IPS DF 6.9 (cell line): ENCODE results near the gene KRT27.
A peak's percentile ranks its signal among the peaks of the same experiment; 100 is the strongest.

ENCODE experiments used
- DNase-seq: peaks from one replicate; pipeline ENCODE4 v3.0.0-alpha.2; 2013; ENCODE audit warnings: low read depth, low spot score
- H3K27ac ChIP-seq: one replicate; pipeline ENCODE4 v1.5.1; 2013; ENCODE audit warnings: low read length, control low read depth
- H3K27me3 ChIP-seq: 2 replicates; pipeline ENCODE4 v1.6.1; 2013; ENCODE audit warnings: mild to moderate bottlenecking, low read length; ENCODE audit not compliant: control insufficient read depth, insufficient read depth
- H3K36me3 ChIP-seq: 2 replicates; pipeline ENCODE4 v1.6.1; 2013; ENCODE audit warnings: low read length; ENCODE audit not compliant: control insufficient read depth, insufficient read depth
- H3K4me1 ChIP-seq: 2 replicates; pipeline ENCODE4 v1.6.1; 2013; ENCODE audit warnings: low read length; ENCODE audit not compliant: control insufficient read depth, insufficient read depth
- H3K4me3 ChIP-seq: 2 replicates; pipeline ENCODE4 v1.5.1; 2013; ENCODE audit warnings: mild to moderate bottlenecking, low read length
- H3K9me3 ChIP-seq: 2 replicates; pipeline ENCODE4 v1.6.1; 2013; ENCODE audit warnings: low read length, inconsistent platforms; ENCODE audit not compliant: control insufficient read depth, insufficient read depth
- WGBS: extraction: QIAGEN DNeasy Blood & Tissue Kit; methylation state at CpG from one replicate; pipeline ENCODE4 v1.1.7; 2013; ENCODE audit warnings: mixed read lengths, missing lambda C conversion rate; ENCODE audit not compliant: insufficient read length, insufficient coverage; 5-methylcytosine and 5-hydroxymethylcytosine counted together

The KRT27 gene

DNA sequence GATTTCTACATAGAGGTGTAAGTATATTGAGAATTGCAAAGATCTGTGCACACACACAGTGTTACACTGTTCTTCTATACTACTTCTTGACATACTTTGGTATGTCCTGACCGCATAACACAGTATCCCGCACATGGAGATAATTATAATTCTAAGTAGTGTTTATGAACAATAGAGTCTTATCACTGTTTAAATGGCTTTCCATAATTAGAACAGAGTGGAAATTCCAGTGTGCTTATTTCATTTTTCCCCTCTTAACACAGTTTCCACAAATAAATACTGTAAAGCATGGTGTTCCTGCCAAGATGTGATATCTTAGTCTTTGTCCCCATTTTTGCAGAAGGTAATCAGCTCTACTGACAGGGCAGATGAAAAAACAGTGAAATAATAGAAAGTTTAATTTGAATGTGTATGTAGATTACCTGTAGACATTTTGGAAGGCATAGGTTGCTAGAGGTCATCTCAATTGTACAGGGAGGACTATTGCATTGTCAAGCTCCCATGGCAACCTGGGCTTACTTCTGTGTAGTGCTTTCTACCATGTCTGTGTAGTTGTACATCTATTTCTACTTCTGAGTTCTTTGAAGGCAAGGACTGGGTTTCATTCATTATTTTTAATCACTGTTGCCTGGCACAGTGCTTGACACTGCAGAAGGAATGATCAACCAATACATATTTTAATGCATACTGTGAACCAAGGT, 27.5 kb upstream of the KRT27 start:
- no CpG with 5 or more reads among the region's 2 CpGs for whole genome bisulfite sequencing
- Histone ChIP-seq H3K4me3 (no peak overlapping the region), H3K36me3 (no peaks in the 10 kb centered on the region)

DNA sequence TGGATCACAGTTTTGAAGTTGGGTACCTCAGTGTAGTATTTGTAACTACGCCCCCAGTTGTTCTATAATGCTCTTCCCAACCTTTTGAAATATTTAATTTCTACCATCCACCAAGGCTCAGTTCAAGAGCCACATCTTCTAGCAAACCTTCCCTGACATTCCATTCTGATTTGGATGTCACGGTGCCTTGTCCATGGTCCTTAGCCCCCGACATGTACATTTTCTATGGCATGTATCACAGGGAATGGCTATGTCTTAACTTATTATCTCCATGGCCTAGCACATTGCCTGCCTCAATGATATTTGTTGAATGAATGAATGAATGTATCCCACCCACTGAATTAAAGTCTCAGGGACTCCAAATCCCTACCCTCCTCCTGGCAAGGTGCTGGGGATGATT, 23.8 kb upstream of the KRT27 start:
- H3K27me3 ChIP-seq, result no peaks in the 10 kb centered on the region
- no CpG with 5 or more reads among the region's 3 CpGs for WGBS
- no peak for DNase-seq

More for the DNA sequence above, 27.5 kb upstream of the KRT27 start:
- DNase-seq, result no peak
- H3K4me1 ChIP-seq, result no peaks in the 10 kb centered on the region
- H3K27me3 ChIP-seq, result no peaks in the 10 kb centered on the region
- H3K9me3 ChIP-seq, result no peaks in the 10 kb centered on the region
- no peak overlapping the region for H3K27ac ChIP-seq

DNA sequence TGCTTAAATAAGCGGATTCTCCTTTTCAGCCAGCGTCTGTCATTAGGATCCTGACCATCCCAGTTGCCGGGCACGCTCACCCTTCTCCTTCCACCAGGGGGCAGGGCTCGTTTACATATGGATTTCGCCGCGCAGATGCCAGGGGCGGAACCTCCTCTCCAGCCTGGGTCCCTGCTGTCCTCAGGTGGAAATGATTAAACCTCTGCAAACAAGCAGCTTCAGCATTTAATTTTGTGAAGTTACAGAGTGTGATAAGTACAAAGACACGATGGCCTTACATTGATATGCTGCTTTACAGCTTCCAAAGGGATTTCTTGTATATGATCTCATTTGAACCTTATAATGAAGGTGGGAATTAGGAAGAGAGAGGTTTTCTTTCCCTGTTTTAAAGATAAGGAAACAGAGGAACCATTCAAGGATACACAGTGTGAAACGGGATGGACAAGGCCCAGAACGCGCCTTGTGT, 21.3 kb upstream of the KRT27 start:
- Histone ChIP-seq H3K27me3 (no peaks in the 10 kb centered on the region), H3K36me3 (no peaks in the 10 kb centered on the region), H3K4me1 (no peaks in the 10 kb centered on the region), H3K27ac (no peak overlapping the region), H3K4me3 (no peak overlapping the region), H3K9me3 (no peaks in the 10 kb centered on the region)
- DNase-seq, result peak; percentile 33
- WGBS, result no CpG with 5 or more reads among the region's 13 CpGs

More for the DNA sequence above, 23.8 kb upstream of the KRT27 start:
- H3K27ac ChIP-seq, result no peak overlapping the region
- no peaks in the 10 kb centered on the region for H3K9me3 ChIP-seq
- no peaks in the 10 kb centered on the region for H3K36me3 ChIP-seq
- no peak overlapping the region for H3K4me3 ChIP-seq
- H3K4me1 ChIP-seq, result no peaks in the 10 kb centered on the region

DNA sequence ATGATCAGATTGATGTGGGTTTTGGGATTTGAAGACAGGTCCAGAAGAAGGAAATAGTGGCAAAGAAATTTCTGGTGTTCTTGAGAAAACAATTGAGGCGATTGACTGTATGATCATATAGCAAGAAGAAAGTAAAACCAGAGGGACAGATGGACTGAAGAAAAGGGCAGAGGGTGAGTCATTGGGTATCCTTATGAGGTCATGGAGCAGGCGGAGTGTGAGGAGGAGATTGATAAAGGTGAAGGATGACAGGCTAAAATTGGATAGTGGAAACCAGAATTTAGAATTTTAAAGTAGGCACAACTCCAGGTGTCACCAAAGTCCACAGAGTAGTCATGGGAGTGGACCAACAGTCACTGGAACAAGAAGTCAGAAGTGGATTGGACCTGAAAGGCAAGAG, 18.8 kb upstream of the KRT27 start:
- DNase-seq, result no peak
- no peaks in the 10 kb centered on the region for H3K4me1 ChIP-seq
- no peaks in the 10 kb centered on the region for H3K36me3 ChIP-seq
- WGBS, result no CpG with 5 or more reads among the region's 2 CpGs
- H3K27ac ChIP-seq, result no peak overlapping the region
- H3K27me3 ChIP-seq, result no peaks in the 10 kb centered on the region
- no peak overlapping the region for H3K4me3 ChIP-seq
- no peaks in the 10 kb centered on the region for H3K9me3 ChIP-seq

DNA sequence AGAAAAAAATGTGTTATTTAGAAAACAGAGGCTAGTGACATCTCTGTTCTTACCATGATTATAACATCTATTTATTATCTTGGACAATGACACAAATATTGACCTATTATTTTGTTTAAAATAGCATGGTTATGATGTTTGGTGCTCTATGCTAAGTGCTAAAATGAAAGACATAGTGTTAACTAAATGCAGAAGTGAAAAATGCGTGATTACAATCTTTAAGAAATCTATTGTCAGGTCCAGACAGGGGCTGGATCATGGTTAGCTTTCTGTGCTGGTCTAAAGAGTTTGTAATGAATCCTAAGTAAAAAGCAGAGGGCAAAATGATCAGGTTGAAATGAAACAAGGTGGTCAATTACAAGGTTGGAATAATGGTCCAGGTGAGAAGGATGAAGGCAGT, 18.0 kb upstream of the KRT27 start:
- Histone ChIP-seq H3K4me1 (no peaks in the 10 kb centered on the region), H3K27ac (no peak overlapping the region), H3K4me3 (no peak overlapping the region), H3K36me3 (no peaks in the 10 kb centered on the region), H3K9me3 (no peaks in the 10 kb centered on the region), H3K27me3 (no peaks in the 10 kb centered on the region)
- no peak for DNase-seq
- WGBS, result no CpG with 5 or more reads among the region's 1 CpG

DNA sequence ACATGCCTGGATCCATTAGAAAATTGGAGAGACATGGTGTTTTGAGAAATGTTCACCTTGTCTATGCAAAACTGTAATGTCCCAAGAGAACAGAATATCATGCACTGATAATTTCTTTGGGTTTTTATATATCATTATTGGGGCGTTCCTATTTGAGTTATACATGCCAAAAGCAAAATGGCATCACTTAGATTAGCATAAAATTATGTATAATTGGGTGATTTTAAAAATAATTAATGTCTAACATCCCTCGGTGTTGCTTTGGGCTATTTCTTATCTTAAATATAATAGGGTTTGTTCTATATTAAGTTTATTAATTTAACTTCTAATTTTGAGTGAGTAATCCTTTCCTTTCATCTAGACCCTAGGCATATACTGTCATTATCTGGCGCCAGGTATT, 17.5 kb upstream of the KRT27 start, which contains the start of gene KRT28:
KRT28 (minus strand) TSS at position 101 of the 400 bp plus-strand sequence; CDS start at position 35, 66 bp downstream.
- Histone ChIP-seq H3K9me3 (no peaks in the 10 kb centered on the region), H3K27me3 (no peaks in the 10 kb centered on the region), H3K4me3 (no peak within 1 kb of the TSS), H3K4me1 (no peaks in the 10 kb centered on the region), H3K36me3 (no peaks in the 10 kb centered on the region), H3K27ac (no peak within 1 kb of the TSS)
- WGBS, result no CpG with 5 or more reads among the region's 3 CpGs
- no peak for DNase-seq

DNA sequence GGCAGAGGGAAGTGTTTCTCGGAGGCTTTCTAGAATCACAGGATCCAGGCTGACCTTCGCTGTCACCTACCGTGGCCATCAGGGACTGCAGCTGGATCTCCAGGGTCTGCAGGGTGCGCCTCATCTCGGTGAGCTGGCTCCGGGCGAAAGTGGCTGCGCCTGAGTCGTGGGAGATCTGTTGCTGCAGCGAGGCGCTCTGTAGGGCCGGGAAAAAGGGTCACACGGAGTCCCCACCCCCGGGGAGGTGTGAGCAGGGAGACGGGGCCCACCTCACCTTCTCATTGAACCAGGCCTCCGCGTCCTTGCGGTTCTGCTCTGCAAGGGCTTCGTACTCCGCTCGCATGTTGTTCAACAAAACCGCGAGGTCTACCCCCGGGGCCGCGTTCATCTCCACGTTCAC, 14.5 kb upstream of the KRT27 start:
- H3K4me3 ChIP-seq, result no peak overlapping the region
- H3K4me1 ChIP-seq, result no peaks in the 10 kb centered on the region
- no peak overlapping the region for H3K27ac ChIP-seq
- no peak for DNase-seq
- no peaks in the 10 kb centered on the region for H3K36me3 ChIP-seq
- no peaks in the 10 kb centered on the region for H3K9me3 ChIP-seq
- no CpG with 5 or more reads among the region's 27 CpGs for WGBS
- H3K27me3 ChIP-seq, result no peaks in the 10 kb centered on the region

DNA sequence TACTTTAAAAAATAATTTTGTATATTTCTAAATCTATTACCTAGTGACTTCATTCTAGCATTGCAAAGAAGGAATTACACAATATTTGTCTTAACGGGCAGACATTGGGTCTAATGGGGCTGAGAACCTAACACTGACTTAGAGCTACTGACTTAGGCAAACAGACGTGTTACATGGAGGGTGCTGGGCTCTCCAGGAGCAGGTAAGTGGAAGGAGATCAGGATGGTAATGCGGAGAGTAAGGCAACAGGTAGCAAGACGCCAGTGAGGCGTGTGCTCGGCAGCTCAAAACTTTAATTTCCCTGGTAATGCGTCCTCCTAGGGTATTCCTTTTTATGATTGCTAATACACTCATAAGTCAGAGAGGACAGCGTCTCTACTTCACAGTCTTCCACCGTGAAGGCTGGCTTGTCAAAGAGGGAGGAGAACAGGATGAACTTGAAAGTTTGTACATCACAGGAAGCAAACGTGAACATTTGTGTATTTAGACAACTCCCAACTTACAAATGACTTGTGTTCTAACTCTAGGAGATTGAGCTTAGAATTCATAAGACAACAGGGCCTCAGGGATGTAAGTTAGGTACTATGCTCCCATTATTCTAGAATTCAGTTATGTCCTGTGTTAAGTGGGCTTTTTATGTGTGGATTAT, 12.8 kb upstream of the KRT27 start:
- no peaks in the 10 kb centered on the region for H3K27me3 ChIP-seq
- WGBS, result no CpG with 5 or more reads among the region's 10 CpGs
- H3K4me1 ChIP-seq, result no peaks in the 10 kb centered on the region
- no peaks in the 10 kb centered on the region for H3K36me3 ChIP-seq
- DNase-seq, result no peak
- H3K9me3 ChIP-seq, result no peaks in the 10 kb centered on the region
- no peak overlapping the region for H3K27ac ChIP-seq
- H3K4me3 ChIP-seq, result no peak overlapping the region

DNA sequence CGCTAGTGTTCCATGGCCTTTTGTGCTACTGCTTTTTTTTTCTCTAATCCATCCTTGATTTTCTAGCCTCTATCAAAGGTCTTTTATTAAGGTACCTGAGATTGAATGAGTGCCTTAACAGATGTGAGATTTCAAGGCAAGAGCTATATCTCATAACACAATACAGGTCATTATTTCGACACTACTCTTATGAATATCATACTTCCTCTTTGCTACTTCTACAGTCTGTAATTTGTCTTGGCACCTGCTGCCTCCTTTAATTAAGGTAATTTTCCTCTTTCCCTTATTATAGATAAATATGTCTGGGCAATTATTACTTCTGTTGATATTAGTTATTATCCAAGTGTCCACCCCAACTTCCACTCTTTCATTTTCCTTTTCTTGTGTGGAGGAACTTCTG, 12.1 kb upstream of the KRT27 start:
- no peak overlapping the region for H3K4me3 ChIP-seq
- no peak for DNase-seq
- H3K9me3 ChIP-seq, result no peaks in the 10 kb centered on the region
- H3K36me3 ChIP-seq, result no peaks in the 10 kb centered on the region
- no peak overlapping the region for H3K27ac ChIP-seq
- H3K27me3 ChIP-seq, result no peaks in the 10 kb centered on the region
- no CpG with 5 or more reads among the region's 2 CpGs for WGBS
- no peaks in the 10 kb centered on the region for H3K4me1 ChIP-seq

DNA sequence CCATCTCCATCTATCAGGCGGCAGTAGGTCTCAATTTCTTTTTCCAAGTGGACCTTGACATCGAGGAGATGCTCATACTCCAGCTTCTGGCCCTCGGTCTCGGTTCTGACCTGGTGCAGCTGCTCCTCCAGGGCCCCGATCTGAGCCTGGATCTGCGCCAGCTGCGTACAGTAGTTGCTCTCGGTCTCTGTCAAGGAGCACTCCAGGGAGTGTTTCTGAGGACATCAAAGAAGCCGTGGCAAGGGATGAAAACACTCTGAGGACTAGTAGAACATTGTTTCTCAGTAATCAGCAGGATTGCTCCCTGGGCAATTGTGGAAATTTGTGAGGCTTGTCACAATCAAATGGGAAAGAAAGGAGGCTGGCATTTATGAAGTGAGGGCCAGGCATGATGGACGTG, 11.5 kb upstream of the KRT27 start:
- no CpG with 5 or more reads among the region's 10 CpGs for WGBS
- Histone ChIP-seq H3K27ac (no peak overlapping the region), H3K9me3 (no peaks in the 10 kb centered on the region), H3K27me3 (no peaks in the 10 kb centered on the region), H3K36me3 (no peaks in the 10 kb centered on the region), H3K4me3 (no peak overlapping the region), H3K4me1 (no peaks in the 10 kb centered on the region)
- no peak for DNase-seq
